Activated CD8-positive, alpha-beta memory T cell treated with anti-CD3 and anti-CD28 coated beads, Interleukin-2, amount 50 U/mL, for 48 hours (primary cell): Measurements from ENCODE around the gene RASD1.

Experiments used
- DNase-seq: peaks from one replicate; pipeline ENCODE4 v3.0.0-alpha.2; 2020

Gene RASD1

GRCh38 chr17:17496189-17497064 is at the start of gene RASD1:
Gene RASD1 (minus strand): TSS chr17:17496395. CDS start chr17:17496181, 214 bp downstream.
- peak; percentile 91 for DNase-seq

- DNase-seq: no peak
Measured at GRCh38 chr17:17545984-17546383, 49.8 kb upstream of the RASD1 start.

GRCh38 chr17:17545031-17545820 is 49.0 kb upstream of the RASD1 start:
- DNase-seq: no peak

GRCh38 chr17:17542906-17543635 is 46.9 kb upstream of the RASD1 start:
- no peak for DNase-seq

- no peak for DNase-seq
Measured at GRCh38 chr17:17541640-17542001, 45.4 kb upstream of the RASD1 start.

- DNase-seq: no peak
Measured at GRCh38 chr17:17540935-17541639, 44.9 kb upstream of the RASD1 start.

- no peak for DNase-seq
Measured at GRCh38 chr17:17540278-17540906, 44.2 kb upstream of the RASD1 start.

GRCh38 chr17:17539591-17539990 is 43.4 kb upstream of the RASD1 start:
- no peak for DNase-seq

GRCh38 chr17:17538417-17539391 is 42.5 kb upstream of the RASD1 start:
- DNase-seq: no peak

- no peak for DNase-seq
Measured at GRCh38 chr17:17537311-17538099, 41.3 kb upstream of the RASD1 start.

- no peak for DNase-seq
Measured at GRCh38 chr17:17536702-17537101, 40.5 kb upstream of the RASD1 start.

GRCh38 chr17:17535957-17536356 is 39.8 kb upstream of the RASD1 start:
- DNase-seq: no peak

- DNase-seq: no peak
Measured at GRCh38 chr17:17533901-17534441, 37.8 kb upstream of the RASD1 start.

- DNase-seq: no peak
Measured at GRCh38 chr17:17532991-17533390, 36.8 kb upstream of the RASD1 start.

- DNase-seq: no peak
Measured at GRCh38 chr17:17531156-17531555, 35.0 kb upstream of the RASD1 start.

- no peak for DNase-seq
Measured at GRCh38 chr17:17528696-17529652, 32.8 kb upstream of the RASD1 start.

- no peak for DNase-seq
Measured at GRCh38 chr17:17527956-17528500, 31.8 kb upstream of the RASD1 start.

- no peak for DNase-seq
Measured at GRCh38 chr17:17527534-17527933, 31.3 kb upstream of the RASD1 start.
